Transverse colon (tissue), 3 donors: Measurements from ENCODE around the gene SLFN5.

Source experiments
- EP300 ChIP-seq: sonication (generic); formaldehyde crosslinking; IDR thresholded peaks from one replicate; pipeline ENCODE4 v1.6.1; 2017; ENCODE audit warnings: antibody characterized with exemption, low read depth
- POLR2A ChIP-seq: fragments of 450-650 bp; IDR thresholded peaks from one replicate; pipeline ENCODE4 v1.6.1; 2016; ENCODE audit warnings: antibody characterized with exemption, mild to moderate bottlenecking, moderate library complexity
- TF ChIP-seq, protein P1 (sequence below), 5 experiments: fragments of 200-600 bp in 3 of 5; fragments of 450-650 bp in 2 of 5; sonication (generic) in 3 of 5; IDR thresholded peaks; 1 replicate in 2 of 5; 2 replicates in 3 of 5; pipeline ENCODE4 v1.5.1; 2016 to 2017; ENCODE audit warnings: antibody characterized with exemption in 5 of 5, inconsistent platforms in 3 of 5, mild to moderate bottlenecking in 2 of 5, moderate library complexity in 1 of 5

DNA sequence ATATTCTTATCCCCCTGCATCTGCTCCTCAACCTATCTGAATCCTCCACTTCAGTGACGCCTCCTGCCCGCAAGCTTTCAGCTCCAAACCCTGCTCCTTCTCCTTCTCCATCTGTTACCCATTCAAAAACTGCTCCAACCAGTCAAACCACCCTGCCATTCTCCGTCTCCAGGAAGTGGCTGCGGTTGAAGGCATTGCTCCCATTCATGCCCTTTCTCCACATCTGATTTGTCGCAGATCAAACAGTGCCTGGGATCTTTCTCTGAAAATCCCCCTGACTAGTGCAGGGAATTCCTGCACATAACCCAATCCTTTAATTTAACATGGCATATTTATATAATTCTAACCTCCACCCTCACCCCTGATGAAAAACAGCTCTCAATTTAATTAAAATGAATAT lies 56.3 kb downstream of the SLFN5 start:
- TF ChIP-seq POLR2A (no peak), EP300 (no peak)
- TF ChIP-seq, protein P1, sequence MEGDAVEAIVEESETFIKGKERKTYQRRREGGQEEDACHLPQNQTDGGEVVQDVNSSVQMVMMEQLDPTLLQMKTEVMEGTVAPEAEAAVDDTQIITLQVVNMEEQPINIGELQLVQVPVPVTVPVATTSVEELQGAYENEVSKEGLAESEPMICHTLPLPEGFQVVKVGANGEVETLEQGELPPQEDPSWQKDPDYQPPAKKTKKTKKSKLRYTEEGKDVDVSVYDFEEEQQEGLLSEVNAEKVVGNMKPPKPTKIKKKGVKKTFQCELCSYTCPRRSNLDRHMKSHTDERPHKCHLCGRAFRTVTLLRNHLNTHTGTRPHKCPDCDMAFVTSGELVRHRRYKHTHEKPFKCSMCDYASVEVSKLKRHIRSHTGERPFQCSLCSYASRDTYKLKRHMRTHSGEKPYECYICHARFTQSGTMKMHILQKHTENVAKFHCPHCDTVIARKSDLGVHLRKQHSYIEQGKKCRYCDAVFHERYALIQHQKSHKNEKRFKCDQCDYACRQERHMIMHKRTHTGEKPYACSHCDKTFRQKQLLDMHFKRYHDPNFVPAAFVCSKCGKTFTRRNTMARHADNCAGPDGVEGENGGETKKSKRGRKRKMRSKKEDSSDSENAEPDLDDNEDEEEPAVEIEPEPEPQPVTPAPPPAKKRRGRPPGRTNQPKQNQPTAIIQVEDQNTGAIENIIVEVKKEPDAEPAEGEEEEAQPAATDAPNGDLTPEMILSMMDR (IDR thresholded peaks at IDR 0.05) = no peak
